Gastroesophageal sphincter (tissue), 2 donors: ENCODE data around the gene HTR5A.

Source experiments
- EP300 ChIP-seq: sonication (generic); formaldehyde crosslinking; IDR thresholded peaks from one replicate; pipeline ENCODE4 v1.6.1; 2017; ENCODE audit warnings: antibody characterized with exemption, mild to moderate bottlenecking
- POLR2A ChIP-seq, 2 donors: fragments of 450-650 bp; IDR thresholded peaks; one replicate each; pipeline ENCODE4 v1.6.1; 2017; ENCODE audit warnings: antibody characterized with exemption in 2 of 2, mild to moderate bottlenecking in 2 of 2, moderate library complexity in 1 of 2

- TF ChIP-seq POLR2A (IDR thresholded peaks at IDR 0.05) (no peak), EP300 (no peak)
These were observed 23.5 kb downstream of the HTR5A start for GRCh38 chr7:155093596-155093995.
